HepG2 (cell line): Measurements from ENCODE around the gene S1PR5. TPM values are rescaled to one million over a fixed set of nuclear protein-coding genes. Genes with fewer than 3 reads are reported as not detected.

Experiments
- ATAC-seq: fragments of 200-7000 bp; cut with Tn5 transposase; 3 replicates; pipeline ENCODE4 v1.9.1; 2020; ENCODE audit warnings: mild to moderate bottlenecking, moderate library complexity
- BruUV-seq: library from RNA; stranded (reverse); fragments of 400-500 nt; replicated peaks from 2 replicates; lab custom pipeline; 2021; lab: Mats Ljungman, UMichigan
- CTCF ChIA-PET: fragments of 300-600 bp; formaldehyde crosslinking; extraction: SDS; loops from one replicate; lab custom pipeline; 2021; ENCODE audit warnings: low total read pairs, inconsistent platforms, low intra/inter-chr PET ratio; lab: Yijun Ruan, JAX
- POLR2A ChIA-PET: fragments of 350-600 bp; sonication (Branson Sonifier 250); formaldehyde crosslinking; loops from one replicate; lab custom pipeline; 2020; ENCODE audit warnings: antibody characterized with exemption, inconsistent platforms; lab: Yijun Ruan, JAX
- DNase-seq: peaks from one replicate; pipeline ENCODE4 v3.0.0-alpha.2; 2015; ENCODE audit warnings: low spot score
- FAIRE-seq: peaks from 3 replicates; lab custom pipeline; 2011; peaks lifted over from hg19 to GRCh38; lab: Jason Lieb, UNC
- H2AFZ ChIP-seq: one replicate; pipeline ENCODE4 v1.6.1; 2011; ENCODE audit warnings: low read length, inconsistent platforms
- H3K27ac ChIP-seq: fragments of 300-600 bp; 3 replicates; pipeline ENCODE4 v1.8.0; 2011; ENCODE audit warnings: mixed run types, mild to moderate bottlenecking, mixed read lengths, low read length, inconsistent platforms; ENCODE audit not compliant: insufficient read depth; ENCODE audit errors: extremely low read length
- H3K27me3 ChIP-seq, 2 experiments: fragments of 200-600 bp in 1 of 2; 2 replicates in 1 of 2; 3 replicates in 1 of 2; pipeline versions ENCODE4 v1.6.0 to v1.8.0; 2011; ENCODE audit warnings: low read length in 2 of 2, mild to moderate bottlenecking in 2 of 2, moderate library complexity in 2 of 2, inconsistent platforms in 1 of 2; ENCODE audit not compliant: insufficient read depth in 2 of 2, control insufficient read depth in 1 of 2
- H3K36me3 ChIP-seq, 2 experiments: fragments of 200-600 bp in 1 of 2; replicated peaks in 1 of 2; 2 replicates in 1 of 2; 3 replicates in 1 of 2; pipeline versions ENCODE4 v1.5.1 to v1.8.0; 2011; ENCODE audit warnings: low read length in 2 of 2, inconsistent platforms in 1 of 2; ENCODE audit not compliant: insufficient read depth in 2 of 2, control insufficient read depth in 1 of 2
- H3K4me1 ChIP-seq: 2 replicates; pipeline ENCODE4 v1.5.1; 2012; ENCODE audit warnings: low read length, inconsistent platforms; ENCODE audit not compliant: insufficient read depth
- H3K4me2 ChIP-seq: 2 replicates; pipeline ENCODE4 v1.6.0; 2011; ENCODE audit warnings: low read depth, low read length, inconsistent platforms
- H3K4me3 ChIP-seq, 3 experiments: fragments of 200-600 bp in 1 of 3; sonication (generic), shearing (Covaris generic) in 1 of 3; replicated peaks in 1 of 3; 2 replicates each; pipeline ENCODE4 v1.5.1; 2011 to 2016; ENCODE audit warnings: low read length in 3 of 3, inconsistent platforms in 2 of 3, low read depth in 2 of 3, mild to moderate bottlenecking in 2 of 3, control low read depth in 1 of 3, mixed read lengths in 1 of 3; ENCODE audit not compliant: insufficient read depth in 1 of 3
- H3K79me2 ChIP-seq: one replicate; pipeline ENCODE4 v1.6.1; 2011; ENCODE audit warnings: low read length, inconsistent platforms; ENCODE audit not compliant: insufficient read depth
- H3K9ac ChIP-seq: 2 replicates; pipeline ENCODE4 v1.6.0; 2011; ENCODE audit warnings: mild to moderate bottlenecking, low read depth, low read length, inconsistent platforms; ENCODE audit not compliant: insufficient read depth
- H3K9me3 ChIP-seq: 2 replicates; pipeline ENCODE4 v1.5.1; 2012; ENCODE audit warnings: mild to moderate bottlenecking, low read length
- H4K20me1 ChIP-seq: 2 replicates; pipeline ENCODE4 v1.6.0; 2011; ENCODE audit warnings: inconsistent platforms, mild to moderate bottlenecking, low read length, moderate library complexity; ENCODE audit not compliant: insufficient read depth
- MIER2 ChIP-seq: IDR thresholded peaks from 2 replicates; pipeline ENCODE4 v1.6.1; 2016; ENCODE audit warnings: missing biosample characterization, missing genetic modification reagents
- NR2F2 ChIP-seq: IDR thresholded peaks from 2 replicates; pipeline ENCODE4 v1.6.1; 2012; ENCODE audit warnings: low read depth, inconsistent platforms, borderline replicate concordance
- PRPF4 ChIP-seq: fragments of 200-400 bp; formaldehyde crosslinking; IDR thresholded peaks from 2 replicates; pipeline ENCODE4 v1.6.1; 2016; ENCODE audit warnings: low read length, low read depth; ENCODE audit not compliant: poor library complexity, severe bottlenecking
- RBM22 ChIP-seq: fragments of 200-400 bp; formaldehyde crosslinking; optimal IDR thresholded peaks from 2 replicates; pipeline ENCODE3; 2017; ENCODE audit warnings: mild to moderate bottlenecking, low read length, moderate library complexity
- RXRB ChIP-seq: IDR thresholded peaks from 2 replicates; pipeline ENCODE4 v1.6.1; 2016; ENCODE audit warnings: borderline replicate concordance, missing genetic modification reagents, missing compliant biosample characterization
- TGIF2 ChIP-seq: IDR thresholded peaks from 2 replicates; pipeline ENCODE4 v1.6.1; 2016; ENCODE audit warnings: control low read depth, missing compliant biosample characterization
- YEATS4 ChIP-seq: sonication (generic); formaldehyde crosslinking; IDR thresholded peaks from 2 replicates; pipeline ENCODE4 v1.4.0; 2020; ENCODE audit warnings: missing genetic modification reagents, borderline replicate concordance
- YY1 ChIP-seq: IDR thresholded peaks from 2 replicates; pipeline ENCODE4 v1.6.1; 2011; ENCODE audit warnings: low read length, low read depth, moderate library complexity, mild to moderate bottlenecking; ENCODE audit not compliant: insufficient read depth, insufficient replicate concordance
- ZNF256 ChIP-seq: sonication (generic); formaldehyde crosslinking; conservative IDR thresholded peaks from 2 replicates; pipeline ENCODE4 v1.4.0; 2020; ENCODE audit warnings: missing genetic modification reagents
- ZNF34 ChIP-seq: sonication (generic); formaldehyde crosslinking; IDR thresholded peaks from 2 replicates; pipeline ENCODE4 v1.4.0; 2020; ENCODE audit warnings: mild to moderate bottlenecking, missing genetic modification reagents, borderline replicate concordance
- ZNF563 ChIP-seq: sonication (generic); formaldehyde crosslinking; IDR thresholded peaks from 2 replicates; pipeline ENCODE4 v1.8.0; 2022; ENCODE audit warnings: mild to moderate bottlenecking, moderate library complexity, missing genetic modification reagents
- WGBS: methylation state at CpG from one replicate; pipeline ENCODE4 v1.1.6; 2017; ENCODE audit warnings: low lambda C conversion rate; 5-methylcytosine and 5-hydroxymethylcytosine counted together
- in situ Hi-C: cut with HindIII; loops from 2 replicates; pipeline ENCODE4 v1.10.0; 2017; ENCODE audit warnings: low pct_unique_long_range_greater_than_20kb; ENCODE audit not compliant: extremely low pct_ligation_motif_present
- intact Hi-C: fragments of 100-400 bp; cut with micrococcal nuclease; formaldehyde crosslinking; loops from one replicate; pipeline ENCODE4 v1.10.0; 2022; ENCODE audit not compliant: unreplicated experiment
- polyA plus RNA-seq, 8 experiments: library from polyadenylated mRNA; depleted of rRNA in 3 of 8; stranded (reverse) in 7 of 8; unstranded in 1 of 8; fragments of >200 nt; fragmentation: Illumina TruSeq in 4 of 8; extraction: Trizol in 4 of 8; gene quantifications; 2 replicates each; pipeline versions ENCODE4 v1.2.1 to v1.2.3, GENCODE V29; 2011 to 2016; ENCODE audit warnings: low read depth in 4 of 8, missing spikeins in 1 of 8, mixed read lengths in 1 of 8; ENCODE audit not compliant: insufficient read depth in 1 of 8
- total RNA-seq, 5 experiments: library from RNA; depleted of rRNA; stranded (reverse); fragments of >200 nt; fragmentation: Illumina TruSeq; extraction: Trizol; gene quantifications; 2 replicates each; pipeline ENCODE4 v1.2.3, GENCODE V29; 2016; ENCODE audit warnings: low read depth in 1 of 5
- TF ChIP-seq, protein P1 (sequence below), 2 experiments: sonication (generic) in 1 of 2; formaldehyde crosslinking in 1 of 2; IDR thresholded peaks; 2 replicates each; pipeline versions ENCODE4 v1.4.0 to v1.6.1; 2018 to 2020; ENCODE audit warnings: missing genetic modification reagents in 2 of 2, borderline replicate concordance in 1 of 2, low read depth in 1 of 2, mild to moderate bottlenecking in 1 of 2, missing biosample characterization in 1 of 2
- TF ChIP-seq, protein P2 (sequence below): sonication (generic); formaldehyde crosslinking; IDR thresholded peaks from 2 replicates; pipeline ENCODE4 v1.9.0; 2022; ENCODE audit warnings: missing genetic modification reagents, mild to moderate bottlenecking, borderline replicate concordance
- TF ChIP-seq, protein P3 (sequence below): sonication (generic); formaldehyde crosslinking; IDR thresholded peaks from 2 replicates; pipeline ENCODE4 v1.4.0; 2020; ENCODE audit warnings: missing genetic modification reagents, borderline replicate concordance

Gene S1PR5
- total and polyA plus RNA-seq, 2 of the 13 experiments (the other 11 are each of a cell fraction or from before 2014, with no cell fraction given), result 0.04 TPM; not detected in 1

DNA sequence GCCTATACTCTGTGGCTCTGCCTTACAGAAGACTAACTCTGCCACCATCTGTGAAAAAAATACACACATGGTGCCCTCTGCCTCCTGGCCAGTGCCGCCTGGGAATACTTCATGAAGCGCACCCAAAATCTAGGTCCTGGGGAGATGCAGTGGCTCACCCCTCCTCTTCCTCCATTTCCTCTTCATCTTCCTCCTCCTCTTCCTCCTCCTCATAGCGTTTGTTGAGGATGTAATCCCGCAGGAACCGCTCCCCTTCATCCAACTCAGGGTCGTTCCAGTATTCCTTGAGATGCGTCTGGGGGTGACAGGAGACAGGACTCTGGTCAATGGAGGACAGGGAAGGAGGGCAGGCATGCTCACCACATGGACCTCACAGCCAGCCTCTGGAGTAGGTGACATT is 42.9 kb upstream of the S1PR5 start:
- Histone ChIP-seq H3K79me2 (peaks cover 7% of the 10 kb centered on the region), H3K4me2 (no peak overlapping the region), H3K9me3 (no peaks in the 10 kb centered on the region), H3K36me3 (peaks cover 15 to 39% of the 10 kb centered on the region in 2 experiments), H4K20me1 (no peaks in the 10 kb centered on the region), H3K4me3 (no peak overlapping the region), H3K27ac (no peak overlapping the region), H3K27me3 (no peaks in the 10 kb centered on the region), H3K4me1 (peaks cover 9% of the 10 kb centered on the region), H3K9ac (no peak overlapping the region), H2AFZ (no peak overlapping the region)
- ChIA-PET POLR2A (no interaction called here), CTCF (no interaction called here)
- BruUV-seq, result no TSS peak
- no peak for ATAC-seq
- DNase-seq, result no peak
- in situ Hi-C loops (no loop called here), intact Hi-C loops (no loop called here)
- 97% methylated on average over 7 of the region's 7 CpGs for WGBS
- no peak for FAIRE-seq
- TF ChIP-seq RXRB (CRISPR knock-in tag) (no peak), ZNF256 (CRISPR knock-in tag) (no peak), YY1 (no peak), NR2F2 (no peak), ZNF563 (CRISPR knock-in tag) (no peak), MIER2 (CRISPR knock-in tag) (no peak), PRPF4 (no peak), ZNF34 (CRISPR knock-in tag) (no peak), RBM22 (no peak), TGIF2 (CRISPR knock-in tag) (no peak), YEATS4 (CRISPR knock-in tag) (no peak)
- TF ChIP-seq, protein P1, sequence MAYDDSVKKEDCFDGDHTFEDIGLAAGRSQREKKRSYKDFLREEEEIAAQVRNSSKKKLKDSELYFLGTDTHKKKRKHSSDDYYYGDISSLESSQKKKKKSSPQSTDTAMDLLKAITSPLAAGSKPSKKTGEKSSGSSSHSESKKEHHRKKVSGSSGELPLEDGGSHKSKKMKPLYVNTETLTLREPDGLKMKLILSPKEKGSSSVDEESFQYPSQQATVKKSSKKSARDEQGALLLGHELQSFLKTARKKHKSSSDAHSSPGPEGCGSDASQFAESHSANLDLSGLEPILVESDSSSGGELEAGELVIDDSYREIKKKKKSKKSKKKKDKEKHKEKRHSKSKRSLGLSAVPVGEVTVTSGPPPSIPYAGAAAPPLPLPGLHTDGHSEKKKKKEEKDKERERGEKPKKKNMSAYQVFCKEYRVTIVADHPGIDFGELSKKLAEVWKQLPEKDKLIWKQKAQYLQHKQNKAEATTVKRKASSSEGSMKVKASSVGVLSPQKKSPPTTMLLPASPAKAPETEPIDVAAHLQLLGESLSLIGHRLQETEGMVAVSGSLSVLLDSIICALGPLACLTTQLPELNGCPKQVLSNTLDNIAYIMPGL (CRISPR knock-in tag; IDR thresholded peaks at IDR 0.05; ENCODE audit: borderline replicate concordance in 1 of 2, low read depth in 1 of 2), result no peak
- TF ChIP-seq, protein P2, sequence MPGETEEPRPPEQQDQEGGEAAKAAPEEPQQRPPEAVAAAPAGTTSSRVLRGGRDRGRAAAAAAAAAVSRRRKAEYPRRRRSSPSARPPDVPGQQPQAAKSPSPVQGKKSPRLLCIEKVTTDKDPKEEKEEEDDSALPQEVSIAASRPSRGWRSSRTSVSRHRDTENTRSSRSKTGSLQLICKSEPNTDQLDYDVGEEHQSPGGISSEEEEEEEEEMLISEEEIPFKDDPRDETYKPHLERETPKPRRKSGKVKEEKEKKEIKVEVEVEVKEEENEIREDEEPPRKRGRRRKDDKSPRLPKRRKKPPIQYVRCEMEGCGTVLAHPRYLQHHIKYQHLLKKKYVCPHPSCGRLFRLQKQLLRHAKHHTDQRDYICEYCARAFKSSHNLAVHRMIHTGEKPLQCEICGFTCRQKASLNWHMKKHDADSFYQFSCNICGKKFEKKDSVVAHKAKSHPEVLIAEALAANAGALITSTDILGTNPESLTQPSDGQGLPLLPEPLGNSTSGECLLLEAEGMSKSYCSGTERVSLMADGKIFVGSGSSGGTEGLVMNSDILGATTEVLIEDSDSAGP, result no peak
- TF ChIP-seq, protein P3, sequence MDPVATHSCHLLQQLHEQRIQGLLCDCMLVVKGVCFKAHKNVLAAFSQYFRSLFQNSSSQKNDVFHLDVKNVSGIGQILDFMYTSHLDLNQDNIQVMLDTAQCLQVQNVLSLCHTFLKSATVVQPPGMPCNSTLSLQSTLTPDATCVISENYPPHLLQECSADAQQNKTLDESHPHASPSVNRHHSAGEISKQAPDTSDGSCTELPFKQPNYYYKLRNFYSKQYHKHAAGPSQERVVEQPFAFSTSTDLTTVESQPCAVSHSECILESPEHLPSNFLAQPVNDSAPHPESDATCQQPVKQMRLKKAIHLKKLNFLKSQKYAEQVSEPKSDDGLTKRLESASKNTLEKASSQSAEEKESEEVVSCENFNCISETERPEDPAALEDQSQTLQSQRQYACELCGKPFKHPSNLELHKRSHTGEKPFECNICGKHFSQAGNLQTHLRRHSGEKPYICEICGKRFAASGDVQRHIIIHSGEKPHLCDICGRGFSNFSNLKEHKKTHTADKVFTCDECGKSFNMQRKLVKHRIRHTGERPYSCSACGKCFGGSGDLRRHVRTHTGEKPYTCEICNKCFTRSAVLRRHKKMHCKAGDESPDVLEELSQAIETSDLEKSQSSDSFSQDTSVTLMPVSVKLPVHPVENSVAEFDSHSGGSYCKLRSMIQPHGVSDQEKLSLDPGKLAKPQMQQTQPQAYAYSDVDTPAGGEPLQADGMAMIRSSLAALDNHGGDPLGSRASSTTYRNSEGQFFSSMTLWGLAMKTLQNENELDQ (CRISPR knock-in tag), result no peak
